Measurements from ENCODE around the gene RXRG. TPM values are rescaled to one million over a fixed set of nuclear protein-coding genes. Genes with fewer than 3 reads are reported as not detected.

The RXRG gene
- total RNA-seq, 1 donor from 2014 or later = not detected

DNA sequence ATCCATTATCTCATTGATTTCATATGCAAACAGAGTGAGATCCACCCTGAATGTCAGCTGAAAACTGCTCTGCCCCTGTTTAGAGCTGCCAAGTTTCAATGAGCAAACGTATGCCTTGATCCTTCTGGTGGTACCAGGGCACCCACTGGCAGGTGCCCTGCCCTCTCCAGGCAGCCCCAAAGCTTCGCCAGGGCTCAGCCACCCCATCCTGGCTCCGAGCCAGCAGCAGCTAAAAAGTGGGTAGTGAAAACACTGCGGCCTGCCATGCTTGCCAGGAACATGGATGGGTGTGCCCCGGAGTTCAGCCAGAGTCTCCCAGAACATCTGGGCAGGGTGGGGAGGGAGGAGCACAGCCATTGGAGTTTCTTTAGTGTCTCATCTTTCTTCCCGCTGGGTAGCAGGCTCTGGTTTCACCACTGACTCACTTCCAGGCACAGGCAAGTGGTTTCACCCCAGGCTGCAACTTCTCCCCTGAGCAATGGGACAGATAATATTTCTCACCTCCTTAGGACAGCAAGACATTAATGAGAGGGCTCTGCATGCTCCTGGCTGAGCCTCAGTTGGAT, 80.3 kb downstream of the RXRG start:
- no peaks in the 10 kb centered on the region for H3K9me3 ChIP-seq (ENCODE audit: insufficient read depth, low read depth, low read length)
- no peaks in the 10 kb centered on the region for H3K4me1 ChIP-seq (ENCODE audit: insufficient read depth, low read length)
- no peak overlapping the region for H3K4me3 ChIP-seq (ENCODE audit: insufficient read depth, low read depth, low read length)
- Mint-ChIP-seq H3K27me3 (ENCODE audit: low read depth, unreplicated experiment) (peaks cover 86% of the 10 kb centered on the region), H3K9me3 (ENCODE audit: unreplicated experiment) (peaks cover 2% of the 10 kb centered on the region), H3K4me1 (ENCODE audit: low read depth, unreplicated experiment) (no peaks in the 10 kb centered on the region), H3K36me3 (ENCODE audit: low read depth, unreplicated experiment) (no peaks in the 10 kb centered on the region), H3K4me3 (ENCODE audit: unreplicated experiment) (no peak overlapping the region), H3K27ac (ENCODE audit: unreplicated experiment) (no peak overlapping the region)
- no peak overlapping the region for H3K27ac ChIP-seq (ENCODE audit: low read depth, low read length)
- no peaks in the 10 kb centered on the region for H3K79me2 ChIP-seq (ENCODE audit: insufficient read depth, low read length)
- H4K20me1 ChIP-seq (ENCODE audit: insufficient read depth, low read length) = peaks cover 3% of the 10 kb centered on the region
- H2AFZ ChIP-seq (ENCODE audit: low read depth, low read length) = no peak overlapping the region
- no peak overlapping the region for H3K9ac ChIP-seq (ENCODE audit: low read length)
- H3K4me2 ChIP-seq (ENCODE audit: low read length) = no peak overlapping the region
- H3K27me3 ChIP-seq (ENCODE audit: insufficient read depth, low read length) = peaks cover 14% of the 10 kb centered on the region
- DNase-seq (ENCODE audit: low read depth) (no peak), FAIRE-seq (no peak)
- H3K36me3 ChIP-seq (ENCODE audit: insufficient read depth, low read length) = no peaks in the 10 kb centered on the region
- TF ChIP-seq EZH2 (IDR thresholded peaks at IDR 0.05; ENCODE audit: insufficient read depth, low read length) = no peak
- no peak for TF ChIP-seq CTCF (IDR thresholded peaks at IDR 0.05; ENCODE audit: insufficient read depth, low read depth, low read length)

DNA sequence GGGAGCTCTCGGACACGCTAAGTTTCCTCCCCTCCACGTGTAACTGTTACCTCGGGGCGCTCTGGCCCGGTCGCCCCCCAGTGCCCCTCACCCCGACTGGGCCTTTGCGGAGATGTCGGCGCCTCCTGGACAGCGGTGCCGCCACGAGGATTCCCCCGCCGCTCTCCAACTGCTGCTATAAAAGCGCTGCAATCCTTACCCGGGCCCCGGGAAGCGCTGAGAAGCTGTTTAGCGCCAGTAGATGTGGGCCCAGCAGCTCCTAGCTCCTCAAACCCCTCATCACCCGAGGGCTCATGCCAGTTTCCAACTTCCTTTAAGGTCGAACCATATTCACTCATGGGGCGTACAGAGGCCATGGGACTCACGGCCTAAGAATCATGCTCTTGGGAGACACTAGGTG, 88.0 kb downstream of the RXRG start:
- H3K4me1 ChIP-seq (ENCODE audit: insufficient read depth, low read length) = no peaks in the 10 kb centered on the region
- Mint-ChIP-seq H3K36me3 (ENCODE audit: low read depth, unreplicated experiment) (no peaks in the 10 kb centered on the region), H3K9me3 (ENCODE audit: unreplicated experiment) (peaks cover 6% of the 10 kb centered on the region), H3K4me1 (ENCODE audit: low read depth, unreplicated experiment) (peaks cover 8% of the 10 kb centered on the region), H3K27ac (ENCODE audit: unreplicated experiment) (peak overlapping the region; percentile 58), H3K4me3 (ENCODE audit: unreplicated experiment) (no peak overlapping the region), H3K27me3 (ENCODE audit: low read depth, unreplicated experiment) (peaks cover 89% of the 10 kb centered on the region)
- TF ChIP-seq EZH2 (IDR thresholded peaks at IDR 0.05; ENCODE audit: insufficient read depth, low read length) = no peak
- no peak for TF ChIP-seq CTCF (IDR thresholded peaks at IDR 0.05; ENCODE audit: insufficient read depth, low read depth, low read length)
- peaks cover 68% of the 10 kb centered on the region for H3K27me3 ChIP-seq (ENCODE audit: insufficient read depth, low read length)
- no peak overlapping the region for H3K4me3 ChIP-seq (ENCODE audit: insufficient read depth, low read depth, low read length)
- DNase-seq (ENCODE audit: low read depth) = no peak
- no peaks in the 10 kb centered on the region for H3K36me3 ChIP-seq (ENCODE audit: insufficient read depth, low read length)
- no peak overlapping the region for H3K27ac ChIP-seq (ENCODE audit: low read depth, low read length)
- H3K9me3 ChIP-seq (ENCODE audit: insufficient read depth, low read depth, low read length) = no peaks in the 10 kb centered on the region
- no peaks in the 10 kb centered on the region for H4K20me1 ChIP-seq (ENCODE audit: insufficient read depth, low read length)
- H2AFZ ChIP-seq (ENCODE audit: low read depth, low read length) = no peak overlapping the region
- no peak overlapping the region for H3K4me2 ChIP-seq (ENCODE audit: low read length)
- no peaks in the 10 kb centered on the region for H3K79me2 ChIP-seq (ENCODE audit: insufficient read depth, low read length)
- no peak overlapping the region for H3K9ac ChIP-seq (ENCODE audit: low read length)
- no peak for FAIRE-seq

- peaks cover 8% of the 10 kb centered on the region for H3K4me1 Mint-ChIP-seq (ENCODE audit: low read depth, unreplicated experiment)
- no peak for FAIRE-seq
- H3K36me3 Mint-ChIP-seq (ENCODE audit: low read depth, unreplicated experiment) = no peaks in the 10 kb centered on the region
- H3K4me2 ChIP-seq (ENCODE audit: low read length) = peak within 1 kb of the TSS; percentile 50
- H3K9me3 ChIP-seq (ENCODE audit: insufficient read depth, low read depth, low read length) = no peaks in the 10 kb centered on the region
- H3K4me3 ChIP-seq (ENCODE audit: insufficient read depth, low read depth, low read length) = no peak within 1 kb of the TSS
- H3K36me3 ChIP-seq (ENCODE audit: insufficient read depth, low read length) = no peaks in the 10 kb centered on the region
- peaks cover 89% of the 10 kb centered on the region for H3K27me3 Mint-ChIP-seq (ENCODE audit: low read depth, unreplicated experiment)
- peaks cover 8% of the 10 kb centered on the region for H3K9me3 Mint-ChIP-seq (ENCODE audit: unreplicated experiment)
- H3K27ac ChIP-seq (ENCODE audit: low read depth, low read length) = no peak within 1 kb of the TSS
- DNase-seq (ENCODE audit: low read depth) = no peak
- no peaks in the 10 kb centered on the region for H3K79me2 ChIP-seq (ENCODE audit: insufficient read depth, low read length)
- H2AFZ ChIP-seq (ENCODE audit: low read depth, low read length) = no peak within 1 kb of the TSS
- H3K27me3 ChIP-seq (ENCODE audit: insufficient read depth, low read length) = peaks cover 75% of the 10 kb centered on the region
- peak within 1 kb of the TSS; percentile 58 for H3K27ac Mint-ChIP-seq (ENCODE audit: unreplicated experiment)
- no peak within 1 kb of the TSS for H3K4me3 Mint-ChIP-seq (ENCODE audit: unreplicated experiment)
- H3K9ac ChIP-seq (ENCODE audit: low read length) = no peak within 1 kb of the TSS
- no peaks in the 10 kb centered on the region for H3K4me1 ChIP-seq (ENCODE audit: insufficient read depth, low read length)
- TF ChIP-seq EZH2 (IDR thresholded peaks at IDR 0.05; ENCODE audit: insufficient read depth, low read length) (peak; percentile 82), CTCF (IDR thresholded peaks at IDR 0.05; ENCODE audit: insufficient read depth, low read depth, low read length) (no peak)
- no peaks in the 10 kb centered on the region for H4K20me1 ChIP-seq (ENCODE audit: insufficient read depth, low read length)
Measured at GRCh38 chr1:165355977-165356811, 88.7 kb downstream of the RXRG start, which contains the start of gene LMX1A. Gene LMX1A, minus strand, starts transcription at chr1:165356715. Its CDS starts 1,156 bp downstream, at chr1:165355559.
